ENCODE data around the gene PTPN3.
A peak's percentile ranks its signal among the peaks of the same experiment; 100 is the strongest.

Gene PTPN3

GRCh38 chr9:109493648-109494047 lies 4.5 kb downstream of the PTPN3 start:
- no peaks in the 10 kb centered on the region for H3K36me3 Mint-ChIP-seq (ENCODE audit: low read depth)
- peak overlapping the region in 2 of 3 experiments; percentile 6 to 95 for H3K27ac Mint-ChIP-seq
- H3K27me3 Mint-ChIP-seq (ENCODE audit: low read depth) = peaks cover 55% of the 10 kb centered on the region
- no peaks in the 10 kb centered on the region for H3K9me3 Mint-ChIP-seq
- peaks cover 19% of the 10 kb centered on the region for H3K4me1 Mint-ChIP-seq
- TF ChIP-seq CTCF (IDR thresholded peaks at IDR 0.05; ENCODE audit: unreplicated experiment in 3 of 3) = no peak
- H3K4me3 Mint-ChIP-seq = no peak overlapping the region

DNA sequence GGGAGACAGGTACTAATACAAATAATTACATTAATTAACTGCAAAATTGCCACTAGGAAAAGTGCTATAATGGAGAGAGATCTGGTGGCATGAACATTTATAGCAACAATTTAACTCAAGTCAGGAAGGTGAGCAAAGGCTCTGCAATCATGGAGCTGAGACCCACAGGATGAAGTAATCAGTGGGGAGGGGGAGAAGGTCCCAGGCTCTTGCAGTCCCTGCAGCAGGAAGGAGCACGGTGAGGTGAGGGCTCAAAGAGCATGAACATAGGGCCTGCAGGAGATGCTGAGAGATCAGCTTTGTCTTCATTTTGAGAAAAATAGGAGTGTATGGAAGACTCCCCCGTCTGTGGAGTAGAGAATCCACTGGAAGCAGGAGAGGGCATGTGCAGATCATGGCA lies 6.5 kb downstream of the PTPN3 start:
- Mint-ChIP-seq H3K4me3 (peak overlapping the region in 1 of 3 experiments; percentile 9), H3K27ac (peak overlapping the region in 2 of 3 experiments; percentile 6 to 51), H3K4me1 (peaks cover 9% of the 10 kb centered on the region), H3K9me3 (no peaks in the 10 kb centered on the region), H3K36me3 (ENCODE audit: low read depth) (no peaks in the 10 kb centered on the region), H3K27me3 (ENCODE audit: low read depth) (peaks cover 47% of the 10 kb centered on the region)
- no peak for TF ChIP-seq CTCF (IDR thresholded peaks at IDR 0.05; ENCODE audit: unreplicated experiment in 3 of 3)

DNA sequence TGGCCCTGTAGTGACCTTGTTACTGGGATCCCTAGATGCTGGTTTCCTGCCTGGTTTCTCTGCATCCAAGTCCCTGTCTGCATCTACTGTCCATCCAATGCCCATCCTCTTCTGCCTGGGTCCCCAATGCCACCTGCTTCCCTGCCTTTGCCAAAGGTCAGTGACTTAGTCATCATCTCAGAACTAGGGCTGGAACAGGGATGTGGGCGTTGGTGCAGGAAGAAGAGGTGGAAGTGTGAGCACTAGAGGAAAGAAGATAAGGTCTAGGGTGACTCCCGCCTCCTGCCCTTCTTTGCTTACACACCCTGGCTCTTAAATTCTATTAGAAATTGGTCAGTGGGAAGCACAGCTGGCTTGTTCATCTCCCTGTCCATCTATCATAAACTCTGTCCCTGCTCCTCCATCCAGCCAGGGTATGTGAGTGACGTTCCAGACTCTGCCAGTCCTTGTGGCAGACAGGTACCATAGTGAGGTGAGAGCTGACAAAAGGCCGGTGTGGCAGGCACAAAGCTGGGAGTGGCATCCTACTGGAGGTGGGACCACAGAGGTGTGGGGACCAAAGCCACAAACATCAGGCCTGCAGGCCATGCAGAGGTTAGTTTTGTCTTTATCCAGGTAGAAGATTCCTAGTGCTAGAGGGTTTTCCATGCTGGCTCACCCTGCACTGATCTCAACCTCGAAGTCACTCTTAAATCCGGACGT lies 9.2 kb downstream of the PTPN3 start:
- no peaks in the 10 kb centered on the region for H3K9me3 Mint-ChIP-seq
- H3K4me1 Mint-ChIP-seq = peaks cover 1% of the 10 kb centered on the region
- H3K27ac Mint-ChIP-seq = no peak overlapping the region
- H3K4me3 Mint-ChIP-seq = no peak overlapping the region
- no peak for TF ChIP-seq CTCF (IDR thresholded peaks at IDR 0.05; ENCODE audit: unreplicated experiment in 3 of 3)
- H3K27me3 Mint-ChIP-seq (ENCODE audit: low read depth) = peaks cover 30% of the 10 kb centered on the region
- H3K36me3 Mint-ChIP-seq (ENCODE audit: low read depth) = no peaks in the 10 kb centered on the region

DNA sequence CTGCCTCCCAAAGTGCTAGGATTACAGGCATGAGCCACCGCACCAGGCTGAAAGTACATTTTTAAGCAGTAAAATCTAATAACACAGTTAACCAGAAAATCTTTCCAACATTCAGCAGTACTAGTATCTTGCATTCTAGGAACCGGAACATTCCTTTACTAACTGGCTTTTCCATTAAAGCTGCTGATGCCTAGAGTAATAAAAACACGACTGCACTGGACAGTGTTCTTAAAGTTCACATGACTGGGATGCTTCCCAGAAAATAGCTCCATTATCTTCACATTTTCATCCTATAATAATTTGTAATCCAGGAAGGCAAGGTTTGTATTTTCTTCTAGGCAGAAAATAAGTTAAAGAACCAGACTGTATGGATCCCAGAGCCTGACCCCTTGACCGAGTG lies 9.8 kb downstream of the PTPN3 start:
- H3K4me1 Mint-ChIP-seq = peaks cover 7% of the 10 kb centered on the region

GRCh38 chr9:109487247-109487646 lies 10.9 kb downstream of the PTPN3 start:
- H3K27me3 Mint-ChIP-seq (ENCODE audit: low read depth) = peaks cover 31% of the 10 kb centered on the region

More for the DNA sequence above, 9.8 kb downstream of the PTPN3 start:
- H3K36me3 Mint-ChIP-seq (ENCODE audit: low read depth) = no peaks in the 10 kb centered on the region
- no peaks in the 10 kb centered on the region for H3K9me3 Mint-ChIP-seq
- H3K27ac Mint-ChIP-seq = no peak overlapping the region
- peaks cover 27% of the 10 kb centered on the region for H3K27me3 Mint-ChIP-seq (ENCODE audit: low read depth)
- H3K4me3 Mint-ChIP-seq = no peak overlapping the region
- TF ChIP-seq CTCF (IDR thresholded peaks at IDR 0.05; ENCODE audit: unreplicated experiment in 3 of 3) = no peak

More at GRCh38 chr9:109487247-109487646, 10.9 kb downstream of the PTPN3 start:
- Mint-ChIP-seq H3K9me3 (no peaks in the 10 kb centered on the region), H3K27ac (no peak overlapping the region), H3K4me3 (no peak overlapping the region), H3K36me3 (ENCODE audit: low read depth) (no peaks in the 10 kb centered on the region), H3K4me1 (peaks cover 9% of the 10 kb centered on the region)
- TF ChIP-seq CTCF (IDR thresholded peaks at IDR 0.05; ENCODE audit: unreplicated experiment in 3 of 3) = no peak
